ENCODE measurements around the gene UQCRQ.

The UQCRQ gene

DNA sequence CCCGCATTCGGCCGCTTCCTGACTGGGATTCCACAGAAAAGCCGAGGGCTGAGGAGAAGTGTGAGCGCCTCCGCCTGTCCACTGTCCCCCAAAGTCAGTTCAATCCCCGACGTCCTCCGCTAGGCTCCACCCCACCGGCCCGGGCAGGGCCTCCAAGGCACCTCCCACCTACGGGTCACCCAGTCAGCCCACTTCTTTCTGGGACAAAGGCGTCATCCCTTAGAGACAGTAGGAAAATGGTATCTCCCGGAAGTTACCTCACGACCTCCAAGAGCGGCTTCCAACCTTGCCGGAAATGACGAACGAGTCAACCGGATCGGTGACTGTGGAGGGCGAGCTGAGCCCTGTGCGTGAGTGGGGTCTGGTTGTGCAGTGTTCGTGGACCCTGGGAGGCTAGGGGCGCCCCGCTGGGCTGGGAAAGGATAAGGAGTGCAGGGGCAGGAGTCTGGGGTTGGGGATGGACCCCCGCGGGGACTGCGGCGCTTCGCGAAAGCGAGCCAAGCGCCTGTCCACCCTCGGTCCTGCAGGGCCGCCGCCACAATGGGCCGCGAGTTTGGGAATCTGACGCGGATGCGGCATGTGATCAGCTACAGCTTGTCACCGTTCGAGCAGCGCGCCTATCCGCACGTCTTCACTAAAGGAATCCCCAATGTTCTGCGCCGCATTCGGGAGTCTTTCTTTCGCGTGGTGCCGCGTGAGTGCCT lies at the start of gene UQCRQ, which contains the start of gene GDF9:
UQCRQ (plus strand) TSS at position 301 of the 704 bp plus-strand sequence; CDS start at position 541, 240 bp downstream.
GDF9 (minus strand) TSS at position 128 of the 704 bp plus-strand sequence. CDS start 1,936 bp downstream, outside the sequence.
- peak; percentile 79 to 80 for DNase-seq (ENCODE audit: extremely low read depth in 1 of 2, low read depth in 1 of 2)

GRCh38 chr5:132817011-132817410 lies 49.4 kb upstream of the UQCRQ start:
- DNase-seq (ENCODE audit: extremely low read depth in 1 of 2, low read depth in 1 of 2), result no peak

DNA sequence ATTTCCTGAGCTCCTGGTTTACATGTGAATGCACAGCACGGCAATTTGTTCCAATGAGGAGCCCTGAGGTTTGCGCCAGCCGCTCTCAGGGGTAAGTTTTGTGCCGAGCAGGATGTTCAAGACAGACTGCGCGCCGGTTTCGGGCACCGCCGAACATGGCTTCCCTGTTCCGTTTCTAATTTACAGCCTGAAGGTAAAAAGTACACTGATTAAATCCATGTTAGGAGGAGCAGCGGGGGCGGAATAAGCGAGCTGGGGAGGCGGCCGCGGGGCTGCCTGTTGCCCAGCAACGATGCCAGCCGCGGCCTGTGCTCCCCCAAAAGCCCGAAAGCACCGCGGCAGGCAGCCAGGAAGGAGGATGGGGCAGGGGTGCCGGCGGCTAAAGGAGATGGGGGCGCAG lies 47.0 kb upstream of the UQCRQ start:
- no peak for DNase-seq (ENCODE audit: extremely low read depth in 1 of 2, low read depth in 1 of 2)

- peak; percentile 81 to 84 for DNase-seq (ENCODE audit: extremely low read depth in 1 of 2, low read depth in 1 of 2)
These were observed 46.2 kb upstream of the UQCRQ start for GRCh38 chr5:132820162-132820754.

DNA sequence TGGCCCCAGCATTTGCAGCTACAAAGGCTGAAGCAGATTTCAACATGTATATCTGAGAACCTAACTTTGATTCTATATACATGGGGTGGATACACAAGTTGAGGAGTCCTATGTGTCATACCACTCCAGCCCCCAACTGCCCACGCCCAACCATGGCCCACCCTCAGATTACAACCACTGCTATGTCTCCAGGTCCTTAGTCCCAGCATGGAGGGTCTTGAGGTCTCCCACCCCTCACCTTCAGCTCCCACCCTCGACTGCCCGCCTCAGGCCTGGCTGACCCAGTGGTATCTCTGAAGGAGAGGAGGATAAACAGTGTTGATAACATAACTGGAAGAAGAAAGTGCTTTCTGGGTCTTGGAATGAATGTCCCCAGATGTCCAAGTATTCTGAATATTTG lies 45.1 kb upstream of the UQCRQ start:
- DNase-seq (ENCODE audit: extremely low read depth in 1 of 2, low read depth in 1 of 2), result no peak

DNA sequence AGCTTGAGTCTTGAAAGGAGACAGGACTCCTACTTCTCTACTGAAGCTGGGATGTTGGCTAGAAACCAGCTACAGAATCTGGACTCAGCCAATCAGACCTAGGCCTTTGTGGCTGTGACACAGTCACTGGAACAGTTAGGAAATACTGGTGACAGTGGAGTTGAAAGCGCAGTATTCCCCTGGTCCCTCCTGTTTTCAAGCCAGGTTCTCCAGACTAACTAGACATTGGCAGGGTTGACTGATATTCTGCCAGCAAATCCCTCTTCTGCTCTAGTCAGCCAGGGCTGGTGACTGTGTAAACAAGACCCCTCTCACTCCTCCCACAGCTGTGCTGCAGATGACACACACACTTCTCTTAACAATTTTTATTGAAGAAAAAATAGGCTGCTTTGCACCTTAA lies 44.7 kb upstream of the UQCRQ start:
- DNase-seq (ENCODE audit: extremely low read depth in 1 of 2, low read depth in 1 of 2), result no peak

DNA sequence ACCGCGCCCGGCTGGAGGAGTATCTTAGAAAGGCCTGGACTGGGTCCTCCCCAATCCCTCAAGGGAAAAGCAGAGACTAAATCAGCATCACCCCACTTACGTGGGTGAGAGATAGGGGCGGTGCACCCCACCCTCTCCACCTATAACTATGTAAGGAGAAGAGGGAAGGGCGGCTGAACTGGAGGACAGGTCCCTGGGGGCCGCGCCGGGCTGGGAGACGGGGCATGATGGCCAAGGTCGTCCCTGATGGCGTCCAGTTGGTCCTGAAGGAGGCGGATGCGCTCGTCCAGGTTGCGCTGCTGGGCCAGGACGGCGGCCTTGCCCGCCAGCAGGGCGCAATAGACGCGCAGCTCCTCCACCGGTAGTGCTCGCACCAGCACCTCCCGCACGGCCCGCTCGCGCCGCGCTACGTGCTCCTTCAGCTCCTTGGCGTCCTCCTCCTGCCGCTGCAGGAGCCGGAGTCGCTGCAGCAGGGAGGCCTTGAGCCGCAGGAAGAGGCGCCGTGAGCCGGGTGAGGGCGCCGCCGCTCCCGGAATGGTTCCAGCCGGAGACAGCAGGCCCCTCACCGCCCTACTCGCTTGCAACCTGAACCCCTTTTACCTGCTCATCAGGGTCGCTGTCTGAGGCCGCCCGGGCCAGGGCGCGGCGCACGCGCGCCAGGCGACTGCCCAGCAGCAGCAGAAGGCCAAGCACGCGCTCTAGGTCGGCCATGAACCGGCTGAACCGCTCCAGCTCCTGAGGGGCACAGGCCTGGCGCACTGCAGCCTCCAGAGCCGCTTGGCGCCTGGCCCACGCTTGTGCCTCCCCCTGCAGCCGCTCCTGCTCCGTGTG lies 43.6 kb upstream of the UQCRQ start:
- no peak for DNase-seq (ENCODE audit: extremely low read depth in 1 of 2, low read depth in 1 of 2)

GRCh38 chr5:132823481-132824050 lies 42.9 kb upstream of the UQCRQ start:
- no peak for DNase-seq (ENCODE audit: extremely low read depth in 1 of 2, low read depth in 1 of 2)

DNA sequence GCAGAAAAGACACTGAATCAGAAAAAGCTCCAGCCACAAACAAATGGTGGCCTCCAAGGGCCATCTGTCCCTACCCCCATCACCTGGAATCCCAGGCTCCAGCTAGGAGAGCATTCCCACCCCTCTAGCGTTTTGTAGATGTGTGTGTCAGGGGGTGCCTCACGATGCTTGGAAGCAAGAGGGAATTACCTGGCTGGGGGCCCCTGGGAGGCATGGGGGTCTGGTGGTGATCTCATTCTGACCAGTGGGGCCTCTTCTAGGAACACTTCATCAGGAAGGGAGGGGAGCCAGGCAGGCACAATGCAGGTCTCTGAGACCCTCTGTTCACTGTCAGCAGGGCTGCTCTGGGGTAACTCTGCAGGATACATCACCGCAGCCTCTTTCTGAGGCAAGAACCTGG lies 42.0 kb upstream of the UQCRQ start:
- no peak for DNase-seq (ENCODE audit: extremely low read depth in 1 of 2, low read depth in 1 of 2)

DNA sequence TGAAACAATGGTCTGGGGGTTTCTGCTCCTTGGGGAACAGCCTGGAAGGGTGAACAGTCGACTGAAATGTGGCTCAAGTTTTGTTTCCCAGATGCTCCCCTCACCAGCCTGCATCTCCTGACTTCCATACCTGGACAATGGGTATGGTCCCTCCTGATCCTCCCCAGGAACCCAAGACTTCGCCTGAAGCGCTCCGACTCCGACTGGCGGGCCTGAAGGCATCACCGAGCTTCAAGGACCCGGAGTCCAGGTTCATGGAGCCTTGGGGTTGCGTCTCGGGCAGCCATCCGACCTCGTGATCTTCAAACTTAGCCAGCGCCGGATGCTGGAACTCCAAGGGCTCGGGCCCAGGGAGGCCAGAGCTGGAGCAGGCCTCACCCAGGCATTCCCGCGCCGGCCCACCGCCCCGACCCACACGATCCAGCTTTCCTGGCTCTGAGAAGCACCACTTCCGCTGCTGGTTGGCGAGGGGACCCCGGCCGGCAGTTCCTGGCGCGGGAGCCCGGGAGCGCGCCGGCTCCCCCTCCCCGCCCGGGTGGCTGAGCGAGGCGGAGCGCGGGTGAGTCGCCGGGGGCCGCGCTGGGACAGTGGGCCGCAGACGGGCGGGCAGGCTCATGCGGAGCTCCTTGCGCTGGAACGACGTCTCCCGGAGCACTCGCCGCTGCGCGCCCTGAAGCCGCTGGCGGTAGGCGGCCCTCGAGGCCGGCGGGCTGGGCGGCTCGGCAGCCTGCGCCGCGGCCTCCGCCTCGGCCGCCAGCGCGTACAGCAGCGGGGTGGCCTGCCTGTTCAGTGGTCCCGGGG lies 41.2 kb upstream of the UQCRQ start:
- no peak for DNase-seq (ENCODE audit: extremely low read depth in 1 of 2, low read depth in 1 of 2)

DNA sequence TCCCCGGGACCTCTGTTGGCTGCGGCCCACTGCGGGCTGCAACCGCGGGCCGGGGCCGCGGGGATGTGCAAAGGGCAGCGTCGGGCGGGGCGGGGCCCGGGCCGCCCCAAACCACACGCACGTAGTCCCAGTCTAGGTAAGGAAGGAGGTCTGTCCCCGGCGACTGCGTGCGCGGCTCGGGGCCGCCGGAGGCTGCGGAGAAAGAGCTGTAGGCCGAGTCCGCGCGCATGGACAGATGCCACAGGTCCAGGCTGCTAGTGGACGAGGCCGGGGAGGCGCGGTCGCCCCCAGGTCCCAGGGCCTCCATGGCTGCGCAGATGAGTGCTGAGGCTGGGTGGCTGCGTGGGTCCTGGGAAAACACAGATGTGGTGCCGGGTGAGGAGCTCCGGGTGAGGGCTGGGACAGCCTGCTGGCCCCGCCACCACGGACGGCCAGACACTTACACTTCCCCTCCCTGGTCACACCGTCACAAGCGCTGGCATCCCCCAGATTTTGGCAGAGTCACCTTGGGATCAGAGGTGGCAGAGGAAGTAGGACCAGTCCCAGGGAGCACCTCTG lies 40.5 kb upstream of the UQCRQ start:
- DNase-seq (ENCODE audit: extremely low read depth in 1 of 2, low read depth in 1 of 2), result no peak

GRCh38 chr5:132826424-132827082 lies 39.9 kb upstream of the UQCRQ start:
- no peak for DNase-seq (ENCODE audit: extremely low read depth in 1 of 2, low read depth in 1 of 2)

- no peak for DNase-seq (ENCODE audit: extremely low read depth in 1 of 2, low read depth in 1 of 2)
These were observed 38.3 kb upstream of the UQCRQ start for GRCh38 chr5:132827943-132828673.

- no peak for DNase-seq (ENCODE audit: extremely low read depth in 1 of 2, low read depth in 1 of 2)
These were observed 37.5 kb upstream of the UQCRQ start for GRCh38 chr5:132828846-132829494.

GRCh38 chr5:132829742-132830435 lies 36.6 kb upstream of the UQCRQ start:
- DNase-seq (ENCODE audit: extremely low read depth in 1 of 2, low read depth in 1 of 2), result peak in 1 of 2 donors; percentile 62

GRCh38 chr5:132830436-132831094 lies 35.9 kb upstream of the UQCRQ start, which contains the start of gene SHROOM1:
TSS of gene SHROOM1 (minus strand) at chr5:132830647. CDS start at chr5:132826140, 4,507 bp downstream.
- DNase-seq (ENCODE audit: extremely low read depth in 1 of 2, low read depth in 1 of 2), result no peak
